Caco-2 (cell line): ENCODE measurements around the gene EPHB1. TPM values are rescaled to one million over a fixed set of nuclear protein-coding genes. Genes with fewer than 3 reads are reported as not detected.

Experiments
- BruUV-seq: library from RNA; stranded (reverse); fragments of 400-500 nt; replicated peaks from 2 replicates; lab custom pipeline; 2021; lab: Mats Ljungman, UMichigan
- CTCF ChIA-PET: fragments of 300-600 bp; sonication (Branson Sonifier 250); formaldehyde crosslinking; loops from one replicate; lab custom pipeline; 2022; ENCODE audit warnings: antibody characterized with exemption; lab: Charles Lee
- POLR2A ChIA-PET: fragments of 300-600 bp; sonication (Branson Sonifier 250); formaldehyde crosslinking; loops from one replicate; lab custom pipeline; 2022; ENCODE audit warnings: antibody characterized with exemption; lab: Charles Lee
- DNase-seq, 2 experiments: peaks; one replicate each; pipeline versions ENCODE4 v3.0.0 to v3.0.0-alpha.2; 2020 to 2022
- H3K27me3 ChIP-seq: replicated peaks from 2 replicates; pipeline ENCODE4 v1.6.0; 2011; ENCODE audit warnings: low read length; ENCODE audit not compliant: control insufficient read depth, insufficient read depth
- H3K36me3 ChIP-seq: 2 replicates; pipeline ENCODE4 v1.5.1; 2011; ENCODE audit warnings: low read length; ENCODE audit not compliant: control insufficient read depth, insufficient read depth
- H3K4me1 ChIP-seq: fragments of 250-450 bp; sonication (Bioruptor Pico); 2 replicates; pipeline ENCODE4 v1.5.1; 2020; ENCODE audit warnings: mild to moderate bottlenecking
- H3K4me3 ChIP-seq: 2 replicates; pipeline ENCODE4 v1.5.1; 2011; ENCODE audit warnings: low read depth, mild to moderate bottlenecking, control low read depth, low read length
- H3K9me3 ChIP-seq: fragments of 250-450 bp; sonication (Bioruptor Pico); 2 replicates; pipeline ENCODE4 v1.5.1; 2020; ENCODE audit warnings: mild to moderate bottlenecking, moderate library complexity
- H3K27ac Mint-ChIP-seq: one replicate; pipeline ENCODE4 v1.8.0; 2022; ENCODE audit warnings: mixed read lengths; ENCODE audit not compliant: unreplicated experiment
- H3K27me3 Mint-ChIP-seq: one replicate; pipeline ENCODE4 v1.8.0; 2022; ENCODE audit warnings: mixed read lengths; ENCODE audit not compliant: insufficient read depth, unreplicated experiment
- H3K36me3 Mint-ChIP-seq: one replicate; pipeline ENCODE4 v1.8.0; 2022; ENCODE audit warnings: mild to moderate bottlenecking, mixed read lengths; ENCODE audit not compliant: insufficient read depth, unreplicated experiment
- H3K4me1 Mint-ChIP-seq: one replicate; pipeline ENCODE4 v1.8.0; 2022; ENCODE audit warnings: low read depth, mixed read lengths; ENCODE audit not compliant: unreplicated experiment
- H3K4me3 Mint-ChIP-seq: one replicate; pipeline ENCODE4 v1.8.0; 2022; ENCODE audit warnings: mild to moderate bottlenecking, moderate library complexity, mixed read lengths; ENCODE audit not compliant: unreplicated experiment
- H3K9me3 Mint-ChIP-seq: one replicate; pipeline ENCODE4 v1.8.0; 2022; ENCODE audit warnings: mixed read lengths; ENCODE audit not compliant: unreplicated experiment
- intact Hi-C: fragments of 100-400 bp; cut with micrococcal nuclease; formaldehyde crosslinking; loops from one replicate; pipeline ENCODE4 v1.10.0; 2022; ENCODE audit not compliant: unreplicated experiment
- total RNA-seq: library from RNA; stranded (reverse); gene quantifications from 2 replicates; pipeline ENCODE4 v1.2.3, GENCODE V29; 2022
- TF ChIP-seq, protein P1 (sequence below), 2 experiments: fragments of 200-600 bp in 1 of 2; IDR thresholded peaks; 1 replicate in 1 of 2; 2 replicates in 1 of 2; pipeline versions ENCODE4 v1.5.1 to v1.8.0; 2011 to 2022; ENCODE audit warnings: antibody characterized with exemption in 1 of 2, control low read depth in 1 of 2, inconsistent platforms in 1 of 2, low read depth in 1 of 2, low read length in 1 of 2, mild to moderate bottlenecking in 1 of 2, moderate library complexity in 1 of 2; ENCODE audit not compliant: insufficient read depth in 1 of 2, severe bottlenecking in 1 of 2, unreplicated experiment in 1 of 2

The EPHB1 gene
- total RNA-seq, 1 experiment from 2014 or later = 2.3 TPM

DNA sequence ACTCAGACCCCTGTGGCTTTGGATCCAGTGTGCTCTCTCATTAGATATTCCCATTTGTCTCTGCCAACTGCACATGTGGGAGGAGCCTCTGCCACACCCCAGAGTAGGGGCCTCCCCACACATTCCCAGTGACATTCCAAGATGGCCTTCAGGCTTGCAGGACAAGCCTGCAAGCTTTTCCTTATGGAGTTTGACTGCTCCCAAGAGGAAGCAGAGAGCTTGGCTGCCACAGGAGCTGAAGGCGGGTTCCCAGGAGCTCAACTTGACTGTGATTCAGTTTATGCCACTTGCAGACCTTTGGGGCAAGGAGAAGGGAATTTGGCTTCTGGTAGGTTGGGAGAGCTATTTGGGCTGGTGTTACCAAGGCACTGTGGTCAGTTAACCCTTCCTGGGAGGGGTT, 22.5 kb upstream of the EPHB1 start:
- no peaks in the 10 kb centered on the region for H3K27me3 Mint-ChIP-seq
- Histone ChIP-seq H3K9me3 (no peaks in the 10 kb centered on the region), H3K4me1 (peaks cover 18% of the 10 kb centered on the region), H3K4me3 (no peak overlapping the region), H3K36me3 (no peaks in the 10 kb centered on the region), H3K27me3 (no peaks in the 10 kb centered on the region)
- intact Hi-C loops = no loop called here
- H3K9me3 Mint-ChIP-seq = no peaks in the 10 kb centered on the region
- H3K27ac Mint-ChIP-seq = no peak overlapping the region
- BruUV-seq = no TSS peak
- ChIA-PET POLR2A (no interaction called here), CTCF (no interaction called here)
- DNase-seq = no peak
- peaks cover 19% of the 10 kb centered on the region for H3K4me1 Mint-ChIP-seq
- TF ChIP-seq, protein P1, sequence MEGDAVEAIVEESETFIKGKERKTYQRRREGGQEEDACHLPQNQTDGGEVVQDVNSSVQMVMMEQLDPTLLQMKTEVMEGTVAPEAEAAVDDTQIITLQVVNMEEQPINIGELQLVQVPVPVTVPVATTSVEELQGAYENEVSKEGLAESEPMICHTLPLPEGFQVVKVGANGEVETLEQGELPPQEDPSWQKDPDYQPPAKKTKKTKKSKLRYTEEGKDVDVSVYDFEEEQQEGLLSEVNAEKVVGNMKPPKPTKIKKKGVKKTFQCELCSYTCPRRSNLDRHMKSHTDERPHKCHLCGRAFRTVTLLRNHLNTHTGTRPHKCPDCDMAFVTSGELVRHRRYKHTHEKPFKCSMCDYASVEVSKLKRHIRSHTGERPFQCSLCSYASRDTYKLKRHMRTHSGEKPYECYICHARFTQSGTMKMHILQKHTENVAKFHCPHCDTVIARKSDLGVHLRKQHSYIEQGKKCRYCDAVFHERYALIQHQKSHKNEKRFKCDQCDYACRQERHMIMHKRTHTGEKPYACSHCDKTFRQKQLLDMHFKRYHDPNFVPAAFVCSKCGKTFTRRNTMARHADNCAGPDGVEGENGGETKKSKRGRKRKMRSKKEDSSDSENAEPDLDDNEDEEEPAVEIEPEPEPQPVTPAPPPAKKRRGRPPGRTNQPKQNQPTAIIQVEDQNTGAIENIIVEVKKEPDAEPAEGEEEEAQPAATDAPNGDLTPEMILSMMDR (IDR thresholded peaks at IDR 0.05; ENCODE audit: insufficient read depth in 1 of 2, low read depth in 1 of 2, low read length in 1 of 2, severe bottlenecking in 1 of 2, unreplicated experiment in 1 of 2) = no peak
- no peak overlapping the region for H3K4me3 Mint-ChIP-seq
- H3K36me3 Mint-ChIP-seq = no peaks in the 10 kb centered on the region

DNA sequence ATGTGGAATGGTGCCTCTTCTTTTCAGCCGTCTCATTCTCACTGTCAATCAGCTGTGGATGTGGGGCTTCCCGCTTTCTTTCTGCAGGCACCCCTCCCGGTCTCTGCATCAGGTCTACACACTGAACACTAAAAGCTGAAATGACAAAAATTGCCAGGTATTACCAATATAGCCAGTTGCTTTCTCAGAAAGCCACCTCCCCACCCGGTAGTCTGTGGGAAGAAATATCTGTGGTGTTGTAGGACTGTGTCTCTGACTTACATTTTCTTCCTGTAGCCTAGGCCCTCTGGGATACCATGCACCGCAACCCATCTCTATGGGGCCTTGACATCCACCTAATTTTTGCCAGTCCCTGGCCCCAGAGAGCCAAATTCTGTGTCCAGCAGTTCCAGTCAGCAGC, 19.2 kb upstream of the EPHB1 start:
- Histone ChIP-seq H3K9me3 (no peaks in the 10 kb centered on the region), H3K36me3 (no peaks in the 10 kb centered on the region), H3K4me1 (peaks cover 8% of the 10 kb centered on the region; the same call in 1 of the 2 replicates), H3K4me3 (no peak overlapping the region), H3K27me3 (no peaks in the 10 kb centered on the region)
- no peaks in the 10 kb centered on the region for H3K27me3 Mint-ChIP-seq
- CTCF ChIA-PET = no interaction called here
- POLR2A ChIA-PET = no interaction called here
- H3K4me3 Mint-ChIP-seq = no peak overlapping the region
- intact Hi-C loops = no loop called here
- DNase-seq = no peak
- no peak overlapping the region for H3K27ac Mint-ChIP-seq
- H3K36me3 Mint-ChIP-seq = no peaks in the 10 kb centered on the region
- TF ChIP-seq, protein P1 (IDR thresholded peaks at IDR 0.05; ENCODE audit: insufficient read depth in 1 of 2, low read depth in 1 of 2, low read length in 1 of 2, severe bottlenecking in 1 of 2, unreplicated experiment in 1 of 2) = no peak
- peaks cover 18% of the 10 kb centered on the region for H3K4me1 Mint-ChIP-seq
- no peaks in the 10 kb centered on the region for H3K9me3 Mint-ChIP-seq
- BruUV-seq = no TSS peak

DNA sequence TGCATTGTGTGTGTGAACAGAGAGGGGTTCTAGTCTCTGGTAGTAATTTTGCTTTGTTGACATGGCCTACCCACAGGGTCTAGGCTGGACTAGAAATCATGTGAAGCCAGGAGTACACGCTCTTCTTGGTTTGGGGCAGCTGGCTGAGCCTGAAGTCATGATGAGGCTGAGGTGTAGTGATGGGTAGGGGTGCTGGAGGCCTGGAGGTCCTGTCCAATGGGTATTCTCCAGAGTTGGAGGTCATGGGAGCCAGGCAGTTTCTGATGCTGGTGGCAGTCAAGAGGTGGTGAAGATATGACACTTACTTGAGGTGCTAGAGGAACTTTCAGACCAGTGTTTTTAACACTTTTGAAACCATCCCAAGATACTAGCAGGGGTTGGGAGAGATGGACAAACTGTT, 18.5 kb upstream of the EPHB1 start:
- Mint-ChIP-seq H3K4me3 (no peak overlapping the region), H3K36me3 (no peaks in the 10 kb centered on the region), H3K27ac (no peak overlapping the region), H3K27me3 (no peaks in the 10 kb centered on the region), H3K4me1 (peaks cover 18% of the 10 kb centered on the region), H3K9me3 (no peaks in the 10 kb centered on the region)
- no peaks in the 10 kb centered on the region for H3K27me3 ChIP-seq
- no peaks in the 10 kb centered on the region for H3K9me3 ChIP-seq
- H3K36me3 ChIP-seq = no peaks in the 10 kb centered on the region
- TF ChIP-seq, protein P1 (IDR thresholded peaks at IDR 0.05; ENCODE audit: insufficient read depth in 1 of 2, low read depth in 1 of 2, low read length in 1 of 2, severe bottlenecking in 1 of 2, unreplicated experiment in 1 of 2) = no peak
- intact Hi-C loops = no loop called here
- no peak overlapping the region for H3K4me3 ChIP-seq
- BruUV-seq = no TSS peak
- CTCF ChIA-PET = no interaction called here
- peaks cover 8% of the 10 kb centered on the region; the same call in 1 of the 2 replicates for H3K4me1 ChIP-seq
- POLR2A ChIA-PET = no interaction called here
- DNase-seq = no peak
